ENCODE data around the gene UGGT1.
"Not testable (repeated sequence)": the region's sequence is repeated elsewhere in the genome, so short reads cannot be mapped to it uniquely, and the experiment has no call there.

The UGGT1 gene

GRCh38 chr2:128178149-128178649 lies 87.2 kb downstream of the UGGT1 start:
- DNase-seq = no peak

GRCh38 chr2:128178650-128179460 lies 87.9 kb downstream of the UGGT1 start:
- no peak for DNase-seq

- no peak for DNase-seq
Observed at GRCh38 chr2:128179461-128179755, 88.4 kb downstream of the UGGT1 start.

DNA sequence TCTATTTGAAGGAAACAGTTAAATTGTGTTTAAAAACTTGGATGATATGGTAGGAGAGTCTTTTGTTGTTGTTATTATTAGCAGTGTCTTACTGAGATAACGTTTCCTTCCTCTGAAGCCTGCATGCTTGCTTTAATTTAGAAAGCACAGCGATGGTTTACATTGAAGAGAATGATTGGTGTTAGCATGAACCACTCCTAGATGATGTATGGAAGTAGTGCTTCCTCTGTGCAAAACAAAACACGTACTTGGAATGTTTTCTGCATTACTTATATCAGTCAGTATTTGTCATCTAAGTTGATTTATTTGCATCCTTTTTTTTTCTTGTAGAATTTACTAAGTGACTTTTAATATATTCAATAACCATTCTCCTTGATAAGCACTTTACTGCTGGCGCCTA lies 89.0 kb downstream of the UGGT1 start:
- DNase-seq = no peak

- no peak for DNase-seq
Observed at GRCh38 chr2:128185576-128185975, 94.6 kb downstream of the UGGT1 start.

DNA sequence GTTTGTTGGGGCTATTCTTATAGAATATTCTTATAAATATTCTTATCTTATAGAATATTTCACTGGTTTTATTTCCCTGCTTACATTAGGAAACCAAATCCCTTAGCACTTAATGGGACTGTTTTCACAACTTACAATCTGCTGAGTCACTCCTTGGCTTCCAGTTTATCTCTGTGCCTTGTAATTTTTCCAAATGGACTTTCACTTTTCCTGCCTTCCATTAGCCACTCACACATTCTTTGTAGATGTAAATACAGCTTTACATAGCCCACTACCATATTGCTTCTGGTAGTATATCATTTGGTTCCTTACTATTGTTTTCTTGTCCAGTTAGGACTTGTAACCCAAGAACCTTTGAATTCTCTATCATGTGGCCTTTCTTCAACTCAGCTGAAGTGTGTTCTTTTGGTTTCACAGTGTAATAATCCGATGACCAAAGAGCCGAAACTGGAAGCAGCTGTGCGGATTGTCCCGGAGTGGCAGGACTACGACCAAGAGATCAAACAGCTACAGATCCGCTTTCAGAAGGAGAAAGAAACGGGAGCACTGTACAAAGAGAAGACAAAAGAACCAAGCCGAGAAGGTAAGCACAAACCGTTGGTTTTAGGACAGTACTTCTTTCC lies 96.1 kb downstream of the UGGT1 start:
- DNase-seq = no peak

- DNase-seq = no peak
Observed at GRCh38 chr2:128195435-128195984, 104.5 kb downstream of the UGGT1 start.

DNA sequence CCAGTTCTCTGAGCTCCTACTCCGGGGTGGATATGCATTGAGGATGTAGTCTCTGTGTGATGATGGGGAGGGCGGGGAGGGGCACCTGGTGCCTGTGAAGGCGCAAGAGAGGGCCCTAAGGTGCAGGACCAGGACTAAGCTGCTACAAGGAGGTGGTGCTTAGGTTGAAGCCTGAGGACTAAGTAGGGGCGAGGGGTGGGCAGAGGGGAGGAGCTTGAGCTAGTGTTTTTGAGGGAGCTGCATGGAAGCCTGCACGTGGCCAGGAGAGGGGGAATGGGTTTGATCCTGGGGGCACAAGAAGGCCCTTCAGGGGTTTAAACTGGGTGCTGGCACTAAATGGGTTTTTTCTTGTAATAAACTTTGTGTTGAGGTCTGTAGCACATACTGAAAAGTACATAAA lies 105.0 kb downstream of the UGGT1 start:
- DNase-seq = no peak

DNA sequence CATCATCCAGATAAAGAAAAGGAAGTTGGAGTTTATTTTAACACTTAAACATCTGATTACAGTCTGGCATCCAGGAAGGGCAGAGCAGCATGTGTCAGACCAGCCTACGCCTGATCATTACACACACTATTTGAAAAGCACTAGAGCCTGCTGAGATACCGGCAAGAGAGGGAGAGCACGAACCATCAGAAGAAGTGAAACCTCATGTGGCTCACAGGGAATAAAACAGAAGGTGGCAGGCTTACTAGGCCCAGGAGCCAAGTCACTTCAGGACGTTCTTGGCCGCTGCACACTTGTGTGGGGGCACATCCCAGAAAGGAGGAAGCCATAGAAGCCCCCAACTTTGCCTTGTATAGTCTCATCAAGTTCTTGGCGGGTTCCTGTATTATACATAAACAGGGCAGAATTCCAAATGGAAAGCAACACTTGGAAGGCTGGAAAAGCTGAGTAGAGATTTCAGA lies 105.5 kb downstream of the UGGT1 start:
- DNase-seq = no peak

GRCh38 chr2:128197059-128197458 lies 106.1 kb downstream of the UGGT1 start:
- no peak for DNase-seq

- DNase-seq = no peak
Observed at GRCh38 chr2:128198656-128199055, 107.7 kb downstream of the UGGT1 start.

- DNase-seq = no peak
Observed at GRCh38 chr2:128199141-128199540, 108.1 kb downstream of the UGGT1 start.

DNA sequence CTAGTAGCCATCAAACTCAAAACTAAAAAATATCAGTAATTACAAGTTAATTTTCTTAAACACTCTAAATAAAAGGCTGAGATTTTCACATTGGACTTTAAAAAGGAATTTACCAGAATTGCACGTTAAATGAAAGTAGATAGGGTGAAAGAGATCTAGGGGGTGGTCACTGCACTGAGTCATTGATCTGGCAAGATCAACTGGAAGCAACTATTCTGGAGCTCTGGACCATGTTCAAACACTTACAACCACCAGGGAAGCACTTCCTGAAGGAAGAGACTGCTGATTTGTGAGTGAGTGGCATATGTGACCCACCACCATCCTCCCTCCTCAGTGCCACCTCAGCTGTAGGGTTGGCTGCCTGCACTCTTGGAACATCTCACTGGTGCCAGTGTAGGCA lies 111.8 kb downstream of the UGGT1 start:
- DNase-seq = no peak

GRCh38 chr2:128206245-128206644 lies 115.2 kb downstream of the UGGT1 start:
- DNase-seq = no peak

- DNase-seq = no peak
Observed at GRCh38 chr2:128208023-128208422, 117.0 kb downstream of the UGGT1 start.

DNA sequence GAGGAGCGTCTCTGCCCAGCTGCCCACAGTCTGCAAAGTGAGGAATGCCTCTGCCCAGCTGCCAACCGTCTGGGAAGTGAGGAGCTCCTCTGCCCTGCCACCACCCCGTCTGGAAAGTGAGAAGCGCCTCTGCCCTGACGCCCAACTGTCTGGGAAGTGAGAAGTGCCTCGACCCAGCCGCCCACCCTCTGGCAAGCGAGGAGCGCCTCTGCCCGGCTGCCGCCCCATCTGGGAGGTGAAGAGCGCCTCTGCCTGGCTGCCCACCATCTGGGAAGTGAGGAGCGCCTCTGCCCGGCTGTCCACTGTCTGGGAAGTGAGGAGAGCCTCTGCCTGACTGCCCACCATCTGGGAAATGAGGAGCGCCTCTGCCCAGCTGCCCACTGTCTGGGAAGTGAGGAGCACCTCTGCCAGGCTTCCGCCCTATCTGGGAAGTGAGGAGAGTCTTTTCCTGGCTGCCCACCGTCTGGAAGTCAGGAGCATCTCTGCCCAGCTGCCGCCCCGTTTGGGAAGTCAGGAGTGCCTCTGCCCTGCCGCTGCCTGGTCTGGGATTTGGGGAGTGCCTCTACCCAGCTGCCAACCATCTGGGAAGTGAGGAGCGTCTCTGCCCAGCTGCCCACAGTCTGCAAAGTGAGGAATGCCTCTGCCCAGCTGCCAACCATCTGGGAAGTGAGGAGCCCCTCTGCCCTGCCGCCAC lies 117.8 kb downstream of the UGGT1 start:
- DNase-seq = not testable (repeated sequence)

DNA sequence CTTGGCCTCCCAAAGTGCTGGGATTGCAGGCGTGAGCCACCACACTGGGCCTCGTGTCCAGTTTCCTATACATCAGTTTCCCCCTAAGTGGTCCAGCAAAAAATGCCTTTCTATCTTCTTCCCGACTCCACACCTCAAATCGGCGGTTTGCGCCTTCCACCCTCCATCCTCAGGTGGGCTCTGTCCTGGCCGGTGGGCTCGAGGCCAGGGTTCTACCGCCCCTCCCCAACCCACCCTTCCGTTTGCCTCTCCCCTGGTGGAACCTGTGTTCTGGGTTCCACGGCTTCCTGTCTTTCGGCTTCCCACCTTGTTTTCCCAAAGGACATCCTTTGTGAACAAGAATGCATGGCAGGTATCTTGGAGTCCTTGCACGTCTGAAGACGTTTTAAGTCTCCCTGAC lies 123.3 kb downstream of the UGGT1 start:
- no peak for DNase-seq

DNA sequence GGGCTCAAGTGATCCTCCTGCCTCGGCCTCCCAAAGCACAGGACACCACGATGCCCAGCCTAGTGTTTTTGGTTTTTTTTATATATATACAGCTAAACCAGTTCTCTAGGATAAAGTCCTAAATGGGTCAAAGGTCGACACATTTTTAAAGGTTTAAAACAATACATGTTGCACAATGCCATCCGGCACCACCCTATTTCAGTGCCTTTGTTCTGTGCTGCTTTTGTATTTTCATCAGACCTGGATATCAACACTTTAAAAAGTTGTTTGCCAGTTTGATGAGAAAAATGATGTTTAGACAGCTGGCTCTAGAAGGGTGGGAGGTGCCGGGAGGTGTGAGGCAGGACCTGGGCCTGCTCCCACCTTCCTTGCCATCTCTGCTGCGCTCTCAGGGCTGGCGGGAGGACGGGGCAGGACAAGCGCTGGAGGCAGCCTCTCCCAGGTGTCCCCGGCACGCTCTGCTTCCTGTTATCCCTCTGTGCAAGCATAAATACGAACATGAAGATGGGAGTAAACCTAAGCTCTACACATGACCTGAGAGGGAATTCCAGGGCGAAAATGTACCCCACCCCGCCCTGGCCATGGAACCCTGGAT lies 124.0 kb downstream of the UGGT1 start:
- no peak for DNase-seq

GRCh38 chr2:128215897-128216642 lies 125.1 kb downstream of the UGGT1 start:
- DNase-seq = peak; percentile 41

- DNase-seq = no peak
Observed at GRCh38 chr2:128217671-128218070, 126.7 kb downstream of the UGGT1 start.

GRCh38 chr2:128219891-128220290 lies 128.9 kb downstream of the UGGT1 start:
- no peak for DNase-seq

DNA sequence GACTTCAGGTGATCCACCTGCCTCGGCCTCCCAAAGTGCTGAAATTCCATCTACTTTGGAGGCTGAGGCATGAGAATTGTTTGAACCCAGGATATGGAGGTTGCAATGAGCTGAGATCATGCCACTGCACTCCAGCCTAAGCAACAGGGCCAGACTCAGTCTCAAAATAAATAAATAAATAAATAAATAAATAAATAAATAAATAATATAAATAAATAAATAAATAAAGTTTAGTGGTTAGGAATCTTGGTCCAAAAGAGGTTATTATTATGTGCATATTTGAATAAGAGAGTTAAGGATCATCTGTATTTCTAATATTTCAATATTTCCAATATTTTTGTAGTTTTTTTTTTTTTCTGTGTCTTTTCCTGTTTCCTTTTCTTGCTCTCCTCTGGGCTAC lies 136.9 kb downstream of the UGGT1 start:
- DNase-seq = no peak
